GM23338 (cell line): ENCODE data around the gene RWDD1. TPM values are rescaled to one million over a fixed set of nuclear protein-coding genes. Genes with fewer than 3 reads are reported as not detected.

Source experiments
- ATAC-seq: fragments of 200-7000 bp; cut with Tn5 transposase; 3 replicates; pipeline ENCODE4 v1.9.1; 2020
- DNase-seq: peaks from one replicate; pipeline ENCODE4 v3.0.0-alpha.2; 2015; ENCODE audit warnings: low spot score
- H2AFZ ChIP-seq: fragments of 200-600 bp; sonication (generic); 2 replicates; pipeline ENCODE4 v1.8.0; 2016; ENCODE audit warnings: antibody characterized with exemption, mild to moderate bottlenecking, moderate library complexity
- H3F3A ChIP-seq: fragments of 200-600 bp; sonication (generic); replicated peaks from 2 replicates; pipeline ENCODE4 v1.8.0; 2017; ENCODE audit warnings: antibody characterized with exemption, mixed run types, low read depth
- H3K27ac ChIP-seq: fragments of 200-600 bp; sonication (generic); 2 replicates; pipeline ENCODE4 v1.6.1; 2016; ENCODE audit warnings: low read depth
- H3K27me3 ChIP-seq: fragments of 200-600 bp; sonication (generic); 2 replicates; pipeline ENCODE4 v1.8.0; 2016; ENCODE audit warnings: mild to moderate bottlenecking, mixed run types, moderate library complexity; ENCODE audit not compliant: insufficient read depth
- H3K36me3 ChIP-seq: fragments of 200-600 bp; sonication (generic); 2 replicates; pipeline ENCODE4 v1.8.0; 2016; ENCODE audit warnings: mild to moderate bottlenecking; ENCODE audit not compliant: insufficient read depth
- H3K4me1 ChIP-seq: fragments of 200-600 bp; sonication (generic); 2 replicates; pipeline ENCODE4 v1.8.0; 2016; ENCODE audit warnings: mild to moderate bottlenecking, moderate library complexity; ENCODE audit not compliant: insufficient read depth
- H3K4me2 ChIP-seq: fragments of 200-600 bp; sonication (generic); 2 replicates; pipeline ENCODE4 v1.7.1; 2017; ENCODE audit warnings: mixed run types
- H3K4me3 ChIP-seq: fragments of 200-600 bp; sonication (generic); 2 replicates; pipeline ENCODE4 v1.6.1; 2016; ENCODE audit warnings: mixed run types
- H3K79me2 ChIP-seq: fragments of 200-600 bp; sonication (generic); replicated peaks from 2 replicates; pipeline ENCODE4 v1.8.0; 2017; ENCODE audit warnings: mild to moderate bottlenecking; ENCODE audit not compliant: insufficient read depth
- H3K9me2 ChIP-seq: fragments of 200-600 bp; sonication (generic); 2 replicates; pipeline ENCODE4 v1.8.0; 2017; ENCODE audit not compliant: insufficient read depth
- H4K20me1 ChIP-seq: fragments of 200-600 bp; sonication (generic); replicated peaks from 2 replicates; pipeline ENCODE4 v1.8.0; 2017; ENCODE audit warnings: mild to moderate bottlenecking; ENCODE audit not compliant: insufficient read depth
- H3K27ac Mint-ChIP-seq: 2 replicates; pipeline ENCODE4 v1.8.0; 2020; ENCODE audit warnings: inconsistent platforms, mild to moderate bottlenecking, moderate library complexity, mixed read lengths
- H3K27me3 Mint-ChIP-seq: 3 replicates; pipeline ENCODE4 v1.8.0; 2022; ENCODE audit warnings: low read depth, mild to moderate bottlenecking, moderate library complexity, mixed read lengths, inconsistent platforms; ENCODE audit not compliant: insufficient read depth, poor library complexity
- H3K36me3 Mint-ChIP-seq: 3 replicates; pipeline ENCODE4 v1.8.0; 2021; ENCODE audit warnings: low read depth, mild to moderate bottlenecking, inconsistent platforms, moderate library complexity, mixed read lengths
- H3K4me1 Mint-ChIP-seq: 3 replicates; pipeline ENCODE4 v1.8.0; 2020; ENCODE audit warnings: mild to moderate bottlenecking, inconsistent platforms, mixed read lengths
- H3K4me3 Mint-ChIP-seq: 3 replicates; pipeline ENCODE4 v1.8.0; 2021; ENCODE audit warnings: moderate library complexity, mild to moderate bottlenecking, inconsistent platforms, mixed read lengths
- H3K9me3 Mint-ChIP-seq: 3 replicates; pipeline ENCODE4 v1.8.0; 2020; ENCODE audit warnings: moderate library complexity, mild to moderate bottlenecking, inconsistent platforms, mixed read lengths
- CREB1 ChIP-seq: fragments of 250-450 bp; sonication (Bioruptor Pico); IDR thresholded peaks from 2 replicates; pipeline ENCODE4 v1.5.0; 2020; ENCODE audit warnings: low read depth, mild to moderate bottlenecking, moderate library complexity
- CTCF ChIP-seq, 2 experiments: fragments of 200-600 bp in 1 of 2; sonication (generic) in 1 of 2; conservative IDR thresholded peaks; 2 replicates each; pipeline versions ENCODE4 v1.5.1 to v1.6.1; 2016 to 2017; ENCODE audit warnings: antibody characterized with exemption in 2 of 2, low read depth in 2 of 2, mild to moderate bottlenecking in 2 of 2, moderate library complexity in 1 of 2
- ETS1 ChIP-seq: IDR thresholded peaks from 2 replicates; pipeline ENCODE4 v1.6.1; 2016; ENCODE audit warnings: antibody characterized with exemption
- EZH2 ChIP-seq: fragments of 200-600 bp; sonication (generic); IDR thresholded peaks from one replicate; pipeline ENCODE4 v1.8.0; 2017; ENCODE audit warnings: antibody characterized with exemption, mild to moderate bottlenecking, low read depth; ENCODE audit not compliant: unreplicated experiment
- EZH2phosphoT487 ChIP-seq: fragments of 200-600 bp; sonication (generic); IDR thresholded peaks from one replicate; pipeline ENCODE4 v1.8.1; 2018; ENCODE audit warnings: antibody characterized with exemption; ENCODE audit not compliant: unreplicated experiment
- NANOG ChIP-seq: IDR thresholded peaks from 2 replicates; pipeline ENCODE4 v1.6.1; 2016; ENCODE audit warnings: antibody characterized with exemption, borderline replicate concordance
- POLR2AphosphoS5 ChIP-seq: IDR thresholded peaks from 2 replicates; pipeline ENCODE4 v1.6.1; 2016; ENCODE audit warnings: antibody characterized with exemption, low read depth
- STAT1 ChIP-seq: IDR thresholded peaks from one replicate; pipeline ENCODE4 v1.6.1; 2016; ENCODE audit warnings: antibody characterized with exemption; ENCODE audit not compliant: unreplicated experiment
- ZNF114 ChIP-seq: fragments of 250-450 bp; sonication (Bioruptor Pico); IDR thresholded peaks from 2 replicates; pipeline ENCODE4 v1.5.0; 2020; ENCODE audit warnings: mild to moderate bottlenecking, moderate library complexity
- ZNF331 ChIP-seq: fragments of 250-450 bp; sonication (Bioruptor Pico); IDR thresholded peaks from 2 replicates; pipeline ENCODE4 v1.5.0; 2020; ENCODE audit warnings: low read depth, mild to moderate bottlenecking, moderate library complexity
- ZNF462 ChIP-seq: fragments of 250-450 bp; sonication (Bioruptor Pico); IDR thresholded peaks from 2 replicates; pipeline ENCODE4 v1.5.0; 2020; ENCODE audit warnings: mild to moderate bottlenecking, moderate library complexity
- polyA plus RNA-seq: library from polyadenylated mRNA; unstranded; fragments of >200 nt; fragmentation: Nextera tagmentation; extraction: Ambion mirVana; gene quantifications from 2 replicates; pipeline ENCODE4 v1.2.1, GENCODE V29; 2016
- total RNA-seq: library from RNA; depleted of rRNA; stranded (reverse); fragments of >200 nt; shearing (Covaris generic); gene quantifications from 2 replicates; pipeline ENCODE4 v1.2.3, GENCODE V29; 2014

RWDD1 gene
- total and polyA plus RNA-seq, 2 experiments from 2014 or later = 20.2 to 171 TPM

GRCh38 chr6:116579143-116579542 is 7.8 kb downstream of the RWDD1 start:
- no peaks in the 10 kb centered on the region for H4K20me1 ChIP-seq
- H3K36me3 ChIP-seq = no peaks in the 10 kb centered on the region
- Mint-ChIP-seq H3K9me3 (no peaks in the 10 kb centered on the region), H3K36me3 (no peaks in the 10 kb centered on the region), H3K27me3 (peaks cover 2% of the 10 kb centered on the region), H3K27ac (no peak overlapping the region), H3K4me1 (no peaks in the 10 kb centered on the region), H3K4me3 (no peak overlapping the region)
- H3K79me2 ChIP-seq = peaks cover 52% of the 10 kb centered on the region
- no peaks in the 10 kb centered on the region for H3K27me3 ChIP-seq
- no peaks in the 10 kb centered on the region for H3F3A ChIP-seq
- H3K27ac ChIP-seq = no peak overlapping the region
- DNase-seq = no peak
- no peak overlapping the region for H3K4me2 ChIP-seq
- no peaks in the 10 kb centered on the region for H3K9me2 ChIP-seq
- no peak overlapping the region for H3K4me3 ChIP-seq
- TF ChIP-seq POLR2AphosphoS5 = no peak
- no peak for TF ChIP-seq CREB1 (CRISPR knock-in tag)
- no peak for TF ChIP-seq CTCF (conservative IDR thresholded peaks at IDR 0.05; ENCODE audit: low read depth in 2 of 2)
- TF ChIP-seq STAT1 = no peak
- no peak for TF ChIP-seq ZNF331 (CRISPR knock-in tag)
- no peak for TF ChIP-seq EZH2phosphoT487
- TF ChIP-seq EZH2 = no peak
- TF ChIP-seq ZNF462 (CRISPR knock-in tag) = no peak
- TF ChIP-seq NANOG = no peak
- TF ChIP-seq ETS1 = no peak
- TF ChIP-seq ZNF114 (CRISPR knock-in tag) = no peak
- H3K4me1 ChIP-seq = no peaks in the 10 kb centered on the region
- ATAC-seq = no peak
- H2AFZ ChIP-seq = no peak overlapping the region
